GM12801 (cell line): ENCODE data around the gene UNC45A.

ENCODE experiments used
- TF ChIP-seq, protein P1 (sequence below): IDR thresholded peaks from one replicate; pipeline ENCODE4 v1.5.1; 2011; ENCODE audit warnings: control low read depth; ENCODE audit not compliant: insufficient read length; ENCODE audit errors: extremely low read depth

Gene UNC45A

DNA sequence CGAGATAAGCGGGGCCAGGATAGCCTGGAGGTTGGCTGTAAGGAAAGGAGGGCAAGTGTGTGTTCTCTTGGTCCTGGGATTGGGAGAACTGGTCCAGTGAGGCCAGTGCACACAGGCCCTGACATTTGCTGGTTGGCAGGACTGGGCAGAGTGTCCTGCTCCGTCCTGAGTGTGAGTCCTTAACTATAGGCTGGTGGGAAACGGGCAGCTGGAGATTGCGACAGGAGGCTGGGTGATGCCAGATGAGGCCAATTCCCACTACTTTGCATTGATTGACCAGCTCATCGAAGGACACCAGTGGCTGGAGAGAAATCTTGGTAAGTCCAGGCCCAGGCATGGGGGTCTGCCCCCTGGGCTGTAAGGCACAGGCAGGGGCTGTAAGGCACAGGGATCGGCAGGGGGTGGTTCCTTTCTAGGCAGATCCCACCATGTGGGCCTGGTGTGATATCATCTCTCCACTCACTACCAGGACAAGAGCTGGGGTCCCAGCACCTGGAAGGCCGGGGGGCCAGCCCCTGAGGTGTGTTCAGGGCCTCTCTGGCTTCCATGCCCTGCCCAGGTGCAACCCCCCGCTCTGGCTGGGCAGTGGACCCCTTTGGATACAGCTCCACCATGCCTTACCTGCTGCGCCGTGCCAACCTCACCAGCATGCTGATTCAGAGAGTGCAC is 28.8 kb upstream of the UNC45A start:
- TF ChIP-seq, protein P1, sequence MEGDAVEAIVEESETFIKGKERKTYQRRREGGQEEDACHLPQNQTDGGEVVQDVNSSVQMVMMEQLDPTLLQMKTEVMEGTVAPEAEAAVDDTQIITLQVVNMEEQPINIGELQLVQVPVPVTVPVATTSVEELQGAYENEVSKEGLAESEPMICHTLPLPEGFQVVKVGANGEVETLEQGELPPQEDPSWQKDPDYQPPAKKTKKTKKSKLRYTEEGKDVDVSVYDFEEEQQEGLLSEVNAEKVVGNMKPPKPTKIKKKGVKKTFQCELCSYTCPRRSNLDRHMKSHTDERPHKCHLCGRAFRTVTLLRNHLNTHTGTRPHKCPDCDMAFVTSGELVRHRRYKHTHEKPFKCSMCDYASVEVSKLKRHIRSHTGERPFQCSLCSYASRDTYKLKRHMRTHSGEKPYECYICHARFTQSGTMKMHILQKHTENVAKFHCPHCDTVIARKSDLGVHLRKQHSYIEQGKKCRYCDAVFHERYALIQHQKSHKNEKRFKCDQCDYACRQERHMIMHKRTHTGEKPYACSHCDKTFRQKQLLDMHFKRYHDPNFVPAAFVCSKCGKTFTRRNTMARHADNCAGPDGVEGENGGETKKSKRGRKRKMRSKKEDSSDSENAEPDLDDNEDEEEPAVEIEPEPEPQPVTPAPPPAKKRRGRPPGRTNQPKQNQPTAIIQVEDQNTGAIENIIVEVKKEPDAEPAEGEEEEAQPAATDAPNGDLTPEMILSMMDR: no peak

DNA sequence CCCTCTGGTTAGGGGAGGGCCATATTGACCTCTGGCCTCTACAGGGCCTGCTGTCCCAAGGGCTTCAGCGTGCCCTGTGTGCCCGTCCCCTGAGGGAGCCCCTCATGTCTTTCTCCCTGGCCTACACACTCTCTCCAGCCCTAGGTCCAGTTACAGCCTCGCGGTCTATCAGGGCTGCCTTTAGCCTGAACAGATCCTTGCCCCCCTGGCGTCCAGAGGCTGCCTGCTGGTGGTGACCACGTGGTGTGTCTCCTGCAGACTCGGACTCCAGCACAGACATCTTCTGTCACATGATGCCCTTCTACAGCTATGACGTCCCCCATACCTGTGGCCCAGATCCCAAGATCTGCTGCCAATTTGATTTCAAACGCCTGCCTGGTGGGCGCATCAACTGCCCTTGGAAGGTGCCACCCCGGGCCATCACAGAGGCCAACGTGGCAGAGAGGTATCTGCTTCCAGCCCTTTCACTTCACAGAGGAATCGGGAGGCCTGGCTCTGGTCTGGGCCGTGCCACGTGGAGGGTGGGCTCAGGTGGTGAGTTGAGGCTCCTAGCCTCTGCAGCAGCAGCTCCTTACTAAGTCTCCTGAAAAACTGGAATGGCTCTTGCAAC is 27.9 kb upstream of the UNC45A start:
- TF ChIP-seq, protein P1: no peak

DNA sequence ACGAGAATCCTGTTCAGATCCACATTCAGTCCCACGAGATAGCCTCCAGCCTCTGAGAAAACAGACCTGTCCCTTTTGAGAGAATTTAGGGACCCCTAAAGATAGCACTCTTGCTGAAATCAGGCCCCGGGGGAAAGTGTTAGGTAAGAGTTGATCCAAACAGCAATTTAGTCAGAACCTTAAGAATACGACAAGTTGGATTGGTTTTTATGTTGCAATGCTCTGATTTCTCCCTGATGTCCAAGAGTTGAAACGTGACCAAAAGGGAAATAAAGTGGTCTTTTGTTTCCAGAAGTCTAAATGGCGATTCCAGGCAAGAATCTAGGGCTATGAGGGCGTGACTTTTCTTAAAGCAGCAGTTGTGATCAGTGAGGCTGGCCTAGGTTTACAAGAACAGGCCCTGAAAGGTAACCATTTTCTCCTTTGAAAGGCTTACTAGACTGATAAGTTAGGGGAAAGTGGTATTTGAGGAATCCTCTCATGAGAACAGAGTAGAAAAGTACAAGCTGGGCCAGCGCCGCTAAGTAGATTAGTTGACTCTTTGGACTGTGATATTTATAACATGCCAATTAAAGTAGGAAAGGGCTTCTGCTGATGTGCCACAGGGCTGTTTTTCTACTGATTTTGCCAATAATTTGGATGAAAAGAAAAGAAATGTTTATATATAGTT is 27.1 kb upstream of the UNC45A start:
- TF ChIP-seq, protein P1: no peak

DNA sequence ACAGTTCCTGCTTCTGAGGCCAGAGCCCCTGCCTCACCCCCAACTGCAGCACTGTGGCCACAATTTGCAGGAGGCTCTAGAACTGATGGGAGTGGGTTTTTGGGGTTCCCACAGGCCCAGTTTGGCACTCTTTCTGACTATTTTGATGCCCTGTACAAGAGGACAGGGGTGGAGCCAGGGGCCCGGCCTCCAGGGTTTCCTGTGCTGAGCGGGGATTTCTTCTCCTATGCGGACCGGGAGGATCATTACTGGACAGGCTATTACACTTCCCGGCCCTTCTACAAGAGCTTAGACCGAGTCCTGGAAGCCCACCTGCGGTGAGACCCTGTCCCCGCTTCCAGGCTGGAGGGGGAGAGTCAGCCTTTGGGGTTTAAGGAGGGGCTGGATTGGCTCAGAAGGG is 25.1 kb upstream of the UNC45A start:
- TF ChIP-seq, protein P1: no peak

DNA sequence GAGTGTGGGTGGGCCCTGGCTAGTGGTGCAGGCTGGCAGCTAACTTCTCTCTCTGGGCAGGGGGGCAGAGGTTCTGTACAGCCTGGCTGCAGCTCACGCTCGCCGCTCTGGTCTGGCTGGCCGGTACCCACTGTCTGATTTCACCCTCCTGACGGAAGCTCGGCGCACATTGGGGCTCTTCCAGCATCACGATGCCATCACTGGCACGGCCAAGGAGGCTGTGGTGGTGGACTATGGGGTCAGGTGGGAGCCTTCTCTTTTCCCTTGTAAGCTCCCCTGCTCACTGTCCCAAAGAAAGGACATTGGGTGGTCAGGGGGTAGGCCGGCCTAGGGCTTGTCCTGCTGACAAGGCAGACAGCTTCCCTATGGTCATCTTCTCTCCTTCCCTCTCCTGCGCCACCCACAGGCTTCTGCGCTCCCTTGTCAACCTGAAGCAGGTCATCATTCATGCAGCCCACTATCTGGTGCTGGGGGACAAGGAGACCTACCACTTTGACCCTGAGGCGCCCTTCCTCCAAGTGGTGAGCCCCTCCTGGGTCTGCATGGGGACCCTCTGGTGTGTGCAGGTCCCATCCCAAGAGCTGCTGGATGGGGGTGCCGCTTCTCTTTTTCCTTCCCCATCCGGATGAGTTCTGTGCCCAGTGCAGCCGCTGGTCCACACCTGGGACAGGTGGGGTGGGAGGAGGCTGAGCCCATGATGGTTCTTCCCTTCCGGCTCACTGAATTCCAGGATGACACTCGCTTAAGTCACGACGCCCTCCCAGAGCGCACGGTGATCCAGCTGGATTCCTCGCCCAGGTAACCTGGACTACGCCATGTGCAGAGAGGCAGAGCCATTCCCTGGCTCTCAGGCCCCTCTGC is 24.4 kb upstream of the UNC45A start:
- TF ChIP-seq, protein P1: no peak

DNA sequence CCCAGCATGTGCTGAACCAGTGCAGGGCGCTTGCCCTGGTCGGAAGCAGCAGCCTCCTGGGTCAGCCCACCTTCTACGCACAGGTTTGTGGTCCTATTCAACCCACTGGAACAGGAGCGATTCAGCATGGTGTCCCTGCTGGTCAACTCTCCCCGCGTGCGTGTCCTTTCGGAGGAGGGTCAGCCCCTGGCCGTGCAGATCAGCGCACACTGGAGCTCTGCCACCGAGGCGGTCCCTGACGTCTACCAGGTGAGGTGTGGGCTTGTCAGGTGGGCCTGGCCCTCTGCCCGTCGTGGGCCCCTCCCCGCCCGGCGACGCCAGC is 23.8 kb upstream of the UNC45A start:
- TF ChIP-seq, protein P1: no peak

DNA sequence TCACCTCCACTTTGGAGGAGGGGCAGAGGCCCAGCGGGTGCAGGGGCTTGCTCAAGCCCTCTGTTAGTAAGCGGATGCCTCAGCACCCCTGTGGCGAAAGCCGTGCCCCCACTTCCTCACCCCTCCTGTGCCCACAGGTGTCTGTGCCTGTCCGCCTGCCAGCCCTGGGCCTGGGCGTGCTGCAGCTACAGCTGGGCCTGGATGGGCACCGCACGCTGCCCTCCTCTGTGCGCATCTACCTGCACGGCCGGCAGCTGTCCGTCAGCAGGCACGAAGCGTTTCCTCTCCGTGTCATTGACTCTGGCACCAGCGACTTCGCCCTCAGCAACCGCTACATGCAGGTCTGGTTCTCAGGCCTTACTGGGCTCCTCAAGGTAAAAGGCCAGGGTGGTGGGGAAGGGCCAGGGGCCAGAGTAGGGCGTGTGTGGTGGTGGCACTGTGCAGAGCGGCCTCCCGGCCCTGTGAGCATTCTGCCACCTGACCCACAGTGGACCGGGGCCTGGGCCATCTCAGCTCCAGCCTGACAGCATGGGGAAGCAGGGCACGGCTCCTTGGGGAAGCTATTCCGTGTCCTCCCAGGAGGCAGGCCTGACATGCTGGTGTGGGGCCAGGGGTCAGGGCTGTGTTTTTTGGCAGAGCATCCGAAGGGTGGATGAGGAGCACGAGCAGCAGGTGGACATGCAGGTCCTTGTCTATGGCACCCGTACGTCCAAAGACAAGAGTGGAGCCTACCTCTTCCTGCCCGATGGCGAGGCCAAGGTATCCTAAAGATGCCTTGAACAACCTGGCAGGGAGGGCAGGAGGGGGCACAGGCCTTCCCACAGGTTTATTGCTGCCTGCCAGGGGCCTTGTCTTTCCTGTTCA is 22.9 kb upstream of the UNC45A start:
- TF ChIP-seq, protein P1: no peak
